Activated T-cell treated with anti-CD3 and anti-CD28 coated beads, Interleukin-2, amount 50 U/mL, for 72 hours (primary cell): Measurements from ENCODE around the gene CEP170. TPM values are rescaled to one million over a fixed set of nuclear protein-coding genes. Genes with fewer than 3 reads are reported as not detected.
"Not testable (repeated sequence)": the region's sequence is repeated elsewhere in the genome, so short reads cannot be mapped to it uniquely, and the experiment has no call there.

ENCODE experiments used
- ATAC-seq, 2 donors: fragments of 150-1000 bp; cut with Tn5 transposase; replicated peaks in 1 of 2; 2 replicates each; pipeline ENCODE4 v1.10.0; 2021; ENCODE audit warnings: moderate library complexity in 2 of 2, mild to moderate bottlenecking in 1 of 2
- DNase-seq, 2 donors: peaks; one replicate each; pipeline ENCODE4 v3.0.0; 2021 to 2022; ENCODE audit warnings: mixed read lengths in 1 of 2
- H3K27ac Mint-ChIP-seq: one replicate; pipeline ENCODE4 v1.8.0; 2022; ENCODE audit warnings: mild to moderate bottlenecking, moderate library complexity, mixed read lengths
- H3K27me3 Mint-ChIP-seq: one replicate; pipeline ENCODE4 v1.8.0; 2022; ENCODE audit warnings: low read depth, mixed read lengths
- H3K36me3 Mint-ChIP-seq, 2 donors: one replicate each; pipeline ENCODE4 v1.8.0; 2022; ENCODE audit warnings: mixed read lengths in 2 of 2, mild to moderate bottlenecking in 1 of 2; ENCODE audit not compliant: insufficient read depth in 2 of 2
- H3K4me1 Mint-ChIP-seq: one replicate; pipeline ENCODE4 v1.8.0; 2022; ENCODE audit warnings: low read depth, mixed read lengths
- H3K4me3 Mint-ChIP-seq, 2 donors: one replicate each; pipeline ENCODE4 v1.8.0; 2022; ENCODE audit warnings: mild to moderate bottlenecking in 2 of 2, mixed read lengths in 2 of 2, moderate library complexity in 2 of 2
- H3K9me3 Mint-ChIP-seq, 2 donors: one replicate each; pipeline ENCODE4 v1.8.0; 2022; ENCODE audit warnings: mixed read lengths in 2 of 2
- total RNA-seq, 2 donors: library from RNA; stranded (reverse); gene quantifications; one replicate each; pipeline ENCODE4 v1.2.3, GENCODE V29; 2022

Gene CEP170
- total RNA-seq, 2 donors from 2014 or later = 49.4 to 54.7 TPM

- not testable (repeated sequence) for H3K36me3 Mint-ChIP-seq, H3K9me3 Mint-ChIP-seq, ATAC-seq, H3K4me3 Mint-ChIP-seq, DNase-seq, H3K4me1 Mint-ChIP-seq, H3K27ac Mint-ChIP-seq
- peaks cover 18% of the 10 kb centered on the region for H3K27me3 Mint-ChIP-seq
These were observed 147.9 kb downstream of the CEP170 start for GRCh38 chr1:243107171-243107570.

GRCh38 chr1:243105652-243106332 is 149.3 kb downstream of the CEP170 start:
- not testable (repeated sequence) for H3K27ac Mint-ChIP-seq, DNase-seq, H3K36me3 Mint-ChIP-seq, ATAC-seq, H3K9me3 Mint-ChIP-seq, H3K4me1 Mint-ChIP-seq, H3K4me3 Mint-ChIP-seq
- peaks cover 12% of the 10 kb centered on the region for H3K27me3 Mint-ChIP-seq

- H3K27me3 Mint-ChIP-seq, H3K4me1 Mint-ChIP-seq, H3K27ac Mint-ChIP-seq, H3K36me3 Mint-ChIP-seq, H3K4me3 Mint-ChIP-seq, H3K9me3 Mint-ChIP-seq, DNase-seq: not testable (repeated sequence)
- ATAC-seq = peak; percentile 34 to 53
These were observed 150.0 kb downstream of the CEP170 start for GRCh38 chr1:243105104-243105503.

- not testable (repeated sequence) for ATAC-seq
These were observed 150.6 kb downstream of the CEP170 start for GRCh38 chr1:243104452-243104851.

GRCh38 chr1:243101551-243102050 is 153.5 kb downstream of the CEP170 start:
- Mint-ChIP-seq H3K4me3 (peak overlapping the region; percentile 76 to 79), H3K27ac (peak overlapping the region; percentile 95)
- DNase-seq (peak; percentile 69 to 87), ATAC-seq (peak; percentile 84 to 99)
- not testable (repeated sequence) for H3K27me3 Mint-ChIP-seq, H3K4me1 Mint-ChIP-seq, H3K36me3 Mint-ChIP-seq, H3K9me3 Mint-ChIP-seq

More at GRCh38 chr1:243104452-243104851, 150.6 kb downstream of the CEP170 start:
- H3K27ac Mint-ChIP-seq, H3K36me3 Mint-ChIP-seq, H3K9me3 Mint-ChIP-seq, H3K4me3 Mint-ChIP-seq, H3K4me1 Mint-ChIP-seq, DNase-seq, H3K27me3 Mint-ChIP-seq: not testable (repeated sequence)

- not testable (repeated sequence) for H3K27ac Mint-ChIP-seq, H3K36me3 Mint-ChIP-seq, ATAC-seq, H3K4me3 Mint-ChIP-seq, H3K4me1 Mint-ChIP-seq, DNase-seq, H3K27me3 Mint-ChIP-seq, H3K9me3 Mint-ChIP-seq
These were observed 167.7 kb downstream of the CEP170 start for GRCh38 chr1:243087368-243087767.

Other genes starting within 250 kb of the CEP170 start
- 10 to 100 TPM; 31.3 to 40.2 TPM for gene SDCCAG8, start 760 bp upstream of the CEP170 start, total RNA-seq